Activated CD4-positive, alpha-beta memory T cell treated with anti-CD3 and anti-CD28 coated beads, Interleukin-2, amount 10 ng/mL, durations not matched to agents 7 days and 5 days (primary cell): Measurements from ENCODE around the gene SCUBE1. TPM values are rescaled to one million over a fixed set of nuclear protein-coding genes. Genes with fewer than 3 reads are reported as not detected.

Experiments
- CTCF ChIA-PET: fragments of 350-600 bp; sonication (Branson Sonifier 250); formaldehyde crosslinking; loops from one replicate; lab custom pipeline; 2021; ENCODE audit warnings: antibody characterized with exemption, inconsistent platforms; lab: Charles Lee
- POLR2A ChIA-PET: fragments of 350-600 bp; sonication (Branson Sonifier 250); formaldehyde crosslinking; loops from one replicate; lab custom pipeline; 2021; ENCODE audit warnings: antibody characterized with exemption; lab: Charles Lee
- DNase-seq: peaks from one replicate; pipeline ENCODE4 v3.0.0-alpha.2; 2020
- H3K27ac Mint-ChIP-seq: one replicate; pipeline ENCODE4 v1.8.0; 2021; ENCODE audit warnings: mild to moderate bottlenecking, mixed read lengths
- H3K27me3 Mint-ChIP-seq: one replicate; pipeline ENCODE4 v1.8.0; 2021; ENCODE audit warnings: mixed read lengths
- H3K36me3 Mint-ChIP-seq: one replicate; pipeline ENCODE4 v1.8.0; 2021; ENCODE audit warnings: low read depth, mixed read lengths
- H3K4me1 Mint-ChIP-seq: one replicate; pipeline ENCODE4 v1.8.0; 2021; ENCODE audit warnings: mixed read lengths
- H3K4me3 Mint-ChIP-seq: one replicate; pipeline ENCODE4 v1.8.0; 2021; ENCODE audit warnings: mild to moderate bottlenecking, mixed read lengths
- H3K9me3 Mint-ChIP-seq: one replicate; pipeline ENCODE4 v1.8.0; 2021; ENCODE audit warnings: mixed read lengths
- total RNA-seq, 2 experiments: library from RNA; stranded (reverse); gene quantifications; one replicate each; pipeline ENCODE4 v1.2.3, GENCODE V29; 2021

Gene SCUBE1
- total RNA-seq, 2 experiments from 2014 or later = 0.15 to 0.20 TPM

GRCh38 chr22:43168471-43169309 is 174.5 kb downstream of the SCUBE1 start:
- POLR2A ChIA-PET = interaction anchor here (1.1 kb wide), 1 partner anchor 17 kb away, joined by 3 read pairs; no protein-coding TSS in a partner anchor
- Mint-ChIP-seq H3K4me1 (peaks cover 16% of the 10 kb centered on the region), H3K27me3 (no peaks in the 10 kb centered on the region), H3K36me3 (peaks cover 30% of the 10 kb centered on the region), H3K4me3 (no peak overlapping the region), H3K9me3 (no peaks in the 10 kb centered on the region), H3K27ac (no peak overlapping the region)
- no peak for DNase-seq
- CTCF ChIA-PET = interaction anchor here (1.0 to 1.5 kb wide), 2 partner anchors 11 to 19 kb away, joined by 3 read pairs; no protein-coding TSS in a partner anchor

GRCh38 chr22:43167001-43167589 is 176.1 kb downstream of the SCUBE1 start:
- Mint-ChIP-seq H3K27ac (no peak overlapping the region), H3K9me3 (no peaks in the 10 kb centered on the region), H3K36me3 (peaks cover 22% of the 10 kb centered on the region), H3K4me3 (no peak overlapping the region), H3K4me1 (peaks cover 15% of the 10 kb centered on the region), H3K27me3 (no peaks in the 10 kb centered on the region)
- ChIA-PET POLR2A (no interaction called here), CTCF (no interaction called here)
- no peak for DNase-seq

GRCh38 chr22:43166132-43166930 is 176.8 kb downstream of the SCUBE1 start:
- no peaks in the 10 kb centered on the region for H3K27me3 Mint-ChIP-seq
- peaks cover 11% of the 10 kb centered on the region for H3K4me1 Mint-ChIP-seq
- ChIA-PET POLR2A (interaction anchor here (1.4 kb wide), 1 partner anchor 19 kb away, joined by 3 read pairs; no protein-coding TSS in a partner anchor), CTCF (interaction anchor here (0.7 kb wide), 1 partner anchor 24 kb away, joined by 3 read pairs; no protein-coding TSS in a partner anchor)
- H3K36me3 Mint-ChIP-seq = peaks cover 22% of the 10 kb centered on the region
- no peaks in the 10 kb centered on the region for H3K9me3 Mint-ChIP-seq
- H3K27ac Mint-ChIP-seq = no peak overlapping the region
- no peak overlapping the region for H3K4me3 Mint-ChIP-seq
- DNase-seq = no peak

GRCh38 chr22:43164636-43165035 is 178.5 kb downstream of the SCUBE1 start:
- H3K36me3 Mint-ChIP-seq = peaks cover 17% of the 10 kb centered on the region
- H3K27ac Mint-ChIP-seq = no peak overlapping the region
- DNase-seq = no peak
- H3K4me3 Mint-ChIP-seq = no peak overlapping the region
- ChIA-PET CTCF (no interaction called here), POLR2A (interaction anchor here (1.3 to 1.8 kb wide), 3 partner anchors 12 to 21 kb away, joined by 3 to 5 read pairs (median 4); partner anchors contain the start of gene MCAT)
- H3K9me3 Mint-ChIP-seq = no peaks in the 10 kb centered on the region
- H3K4me1 Mint-ChIP-seq = peaks cover 3% of the 10 kb centered on the region
- no peaks in the 10 kb centered on the region for H3K27me3 Mint-ChIP-seq

- no peaks in the 10 kb centered on the region for H3K4me1 Mint-ChIP-seq
- ChIA-PET CTCF (no interaction called here), POLR2A (interaction anchor here (1.8 kb wide), 1 partner anchor 11 kb away, joined by 5 read pairs; no protein-coding TSS in a partner anchor)
Observed at GRCh38 chr22:43163241-43163795, 179.9 kb downstream of the SCUBE1 start.

GRCh38 chr22:43162412-43163150 is 180.6 kb downstream of the SCUBE1 start:
- ChIA-PET CTCF (no interaction called here), POLR2A (no interaction called here)
- peaks cover 15% of the 10 kb centered on the region for H3K36me3 Mint-ChIP-seq

More at GRCh38 chr22:43163241-43163795, 179.9 kb downstream of the SCUBE1 start:
- DNase-seq = no peak
- no peaks in the 10 kb centered on the region for H3K9me3 Mint-ChIP-seq
- H3K27me3 Mint-ChIP-seq = no peaks in the 10 kb centered on the region
- H3K27ac Mint-ChIP-seq = no peak overlapping the region
- peaks cover 16% of the 10 kb centered on the region for H3K36me3 Mint-ChIP-seq
- H3K4me3 Mint-ChIP-seq = no peak overlapping the region

GRCh38 chr22:43160497-43161126 is 182.6 kb downstream of the SCUBE1 start:
- no peak overlapping the region for H3K4me3 Mint-ChIP-seq
- ChIA-PET CTCF (no interaction called here), POLR2A (no interaction called here)
- peaks cover 2% of the 10 kb centered on the region for H3K4me1 Mint-ChIP-seq
- no peaks in the 10 kb centered on the region for H3K9me3 Mint-ChIP-seq
- no peaks in the 10 kb centered on the region for H3K27me3 Mint-ChIP-seq
- no peak for DNase-seq
- no peak overlapping the region for H3K27ac Mint-ChIP-seq
- peaks cover 7% of the 10 kb centered on the region for H3K36me3 Mint-ChIP-seq

More at GRCh38 chr22:43162412-43163150, 180.6 kb downstream of the SCUBE1 start:
- Mint-ChIP-seq H3K27ac (no peak overlapping the region), H3K27me3 (no peaks in the 10 kb centered on the region), H3K9me3 (no peaks in the 10 kb centered on the region), H3K4me3 (no peak overlapping the region), H3K4me1 (no peaks in the 10 kb centered on the region)
- no peak for DNase-seq

- Mint-ChIP-seq H3K4me1 (peaks cover 4% of the 10 kb centered on the region), H3K4me3 (no peak overlapping the region), H3K27me3 (no peaks in the 10 kb centered on the region), H3K27ac (no peak overlapping the region), H3K9me3 (no peaks in the 10 kb centered on the region), H3K36me3 (peaks cover 7% of the 10 kb centered on the region)
- ChIA-PET POLR2A (no interaction called here), CTCF (no interaction called here)
- no peak for DNase-seq
Observed at GRCh38 chr22:43159484-43160178, 183.5 kb downstream of the SCUBE1 start.

- Mint-ChIP-seq H3K27ac (no peak overlapping the region), H3K36me3 (peaks cover 6% of the 10 kb centered on the region), H3K4me1 (peaks cover 5% of the 10 kb centered on the region), H3K9me3 (no peaks in the 10 kb centered on the region), H3K4me3 (no peak overlapping the region), H3K27me3 (no peaks in the 10 kb centered on the region)
- ChIA-PET POLR2A (no interaction called here), CTCF (interaction anchor here (1.6 kb wide), 1 partner anchor 10 kb away, joined by 3 read pairs; no protein-coding TSS in a partner anchor)
- DNase-seq = no peak
Observed at GRCh38 chr22:43158778-43159483, 184.2 kb downstream of the SCUBE1 start.

- Mint-ChIP-seq H3K4me1 (peaks cover 8% of the 10 kb centered on the region), H3K4me3 (no peak overlapping the region), H3K27me3 (no peaks in the 10 kb centered on the region), H3K27ac (no peak overlapping the region), H3K9me3 (no peaks in the 10 kb centered on the region), H3K36me3 (peaks cover 4% of the 10 kb centered on the region)
- POLR2A ChIA-PET = interaction anchor here (1.0 kb wide), 1 partner anchor 29 kb away, joined by 3 read pairs; no protein-coding TSS in a partner anchor
- DNase-seq = no peak
- CTCF ChIA-PET = interaction anchor here (1.6 kb wide), 1 partner anchor 11 kb away, joined by 3 read pairs; no protein-coding TSS in a partner anchor
Observed at GRCh38 chr22:43157874-43158546, 185.2 kb downstream of the SCUBE1 start.
